SJCRH30 (cell line): ENCODE data around the gene FIP1L1. TPM values are rescaled to one million over a fixed set of nuclear protein-coding genes. Genes with fewer than 3 reads are reported as not detected.

Source experiments
- DNase-seq, 2 experiments: peaks; one replicate each; pipeline ENCODE4 v3.0.0-alpha.2; 2015 to 2020
- H3K27ac ChIP-seq: fragments of 250-450 bp; sonication (Bioruptor Pico); 2 replicates; pipeline ENCODE4 v1.5.1; 2020; ENCODE audit warnings: mild to moderate bottlenecking, moderate library complexity
- H3K27me3 ChIP-seq: fragments of 250-450 bp; sonication (Bioruptor Pico); 2 replicates; pipeline ENCODE4 v1.5.1; 2020; ENCODE audit warnings: mild to moderate bottlenecking, moderate library complexity
- H3K36me3 ChIP-seq: fragments of 250-450 bp; sonication (Bioruptor Pico); 2 replicates; pipeline ENCODE4 v1.5.1; 2020; ENCODE audit warnings: mild to moderate bottlenecking, moderate library complexity
- H3K4me1 ChIP-seq: fragments of 250-450 bp; sonication (Bioruptor Pico); 2 replicates; pipeline ENCODE4 v1.5.1; 2020; ENCODE audit warnings: mild to moderate bottlenecking, moderate library complexity
- H3K4me3 ChIP-seq: fragments of 250-450 bp; sonication (Bioruptor Pico); 2 replicates; pipeline ENCODE4 v1.5.1; 2020; ENCODE audit warnings: mild to moderate bottlenecking, moderate library complexity
- H3K9me3 ChIP-seq: fragments of 250-450 bp; sonication (Bioruptor Pico); replicated peaks from 2 replicates; pipeline ENCODE4 v1.5.1; 2020; ENCODE audit warnings: mild to moderate bottlenecking, moderate library complexity
- total RNA-seq: library from RNA; depleted of rRNA; stranded (reverse); fragments of >200 nt; shearing (Covaris generic); gene quantifications from 2 replicates; pipeline ENCODE4 v1.2.3, GENCODE V29; 2014

Gene FIP1L1
- total RNA-seq, 1 experiment from 2014 or later, result 95.2 TPM

DNA sequence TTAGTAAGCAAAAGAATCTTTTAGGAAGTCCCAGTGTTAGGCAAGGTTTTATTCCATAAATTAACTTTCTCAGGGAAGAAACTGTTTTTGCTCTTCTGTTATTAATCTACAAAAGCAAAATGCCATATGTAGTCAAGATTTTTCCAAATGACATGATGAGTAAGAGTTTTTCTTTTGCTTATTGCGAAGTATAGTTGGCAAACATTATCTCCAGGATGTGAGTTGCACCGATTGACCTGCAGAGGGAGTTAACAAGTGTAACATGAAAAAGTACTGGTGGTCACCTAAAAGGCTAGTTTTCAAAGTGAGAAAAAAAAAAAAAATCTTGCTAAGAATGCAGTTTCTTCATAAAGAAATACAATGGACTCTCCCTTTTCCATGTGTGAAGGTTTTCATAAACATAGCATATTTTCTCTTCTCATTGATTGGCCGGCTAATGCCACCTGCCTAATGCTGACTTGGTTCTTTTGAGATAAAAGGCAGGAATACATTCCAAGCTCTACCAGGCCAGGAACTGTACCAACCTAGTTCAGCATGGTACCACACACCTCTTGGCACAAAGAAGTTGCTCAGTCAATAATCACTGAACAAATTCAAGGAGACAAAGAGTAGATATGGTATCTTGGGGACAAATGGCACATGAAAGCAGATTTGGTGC is 113.7 kb downstream of the FIP1L1 start:
- H3K36me3 ChIP-seq, result no peaks in the 10 kb centered on the region
- peak overlapping the region; percentile 22 for H3K4me3 ChIP-seq
- H3K4me1 ChIP-seq, result peaks cover 12% of the 10 kb centered on the region
- peak; percentile 49 to 73 for DNase-seq
- no peak overlapping the region; the same call in 1 of the 2 replicates for H3K27ac ChIP-seq
- no peaks in the 10 kb centered on the region for H3K27me3 ChIP-seq
- no peaks in the 10 kb centered on the region for H3K9me3 ChIP-seq

- DNase-seq, result no peak
- H3K36me3 ChIP-seq, result no peaks in the 10 kb centered on the region
- H3K27me3 ChIP-seq, result no peaks in the 10 kb centered on the region
- no peak overlapping the region for H3K4me3 ChIP-seq
- H3K4me1 ChIP-seq, result peaks cover 19% of the 10 kb centered on the region
- H3K9me3 ChIP-seq, result no peaks in the 10 kb centered on the region
- no peak overlapping the region for H3K27ac ChIP-seq
These were observed 117.4 kb downstream of the FIP1L1 start for GRCh38 chr4:53494851-53495250.

DNA sequence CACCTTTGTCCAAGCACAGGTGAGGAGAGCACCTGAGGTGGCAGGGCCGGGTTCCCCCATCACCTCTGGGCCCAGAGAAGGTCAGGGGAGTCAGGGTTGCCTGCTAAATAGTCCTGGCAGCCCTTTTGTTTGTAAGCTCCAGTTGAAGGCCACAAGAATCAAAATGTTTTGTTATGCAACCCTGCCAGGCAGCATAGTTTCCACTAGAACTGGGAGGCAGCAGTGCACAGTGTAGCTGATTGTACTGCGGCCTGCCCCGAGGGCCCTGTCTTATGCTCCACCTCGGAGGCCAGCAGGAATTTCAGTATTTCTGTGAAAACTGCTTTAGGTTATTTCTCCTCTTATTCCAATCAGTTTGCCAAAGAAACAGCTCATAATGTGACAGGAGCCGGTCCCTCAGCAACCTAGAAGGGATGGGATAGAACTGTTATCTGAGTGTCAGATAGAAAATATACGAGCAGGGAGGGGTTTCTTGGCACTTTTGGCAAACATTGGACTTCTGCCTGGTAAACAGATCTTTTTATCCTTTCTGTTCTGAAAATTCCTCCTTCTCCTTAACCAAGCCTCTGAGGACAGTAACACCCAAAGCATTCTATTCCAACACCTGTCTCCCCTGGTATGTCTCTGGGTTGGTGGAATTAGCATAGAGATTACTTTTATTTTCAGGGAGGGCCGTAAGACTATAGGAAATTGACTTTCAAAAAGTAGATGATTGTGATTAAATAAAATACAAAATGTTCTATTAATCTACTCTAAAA is 120.2 kb downstream of the FIP1L1 start:
- Histone ChIP-seq H3K27me3 (no peaks in the 10 kb centered on the region), H3K27ac (no peak overlapping the region), H3K4me3 (no peak overlapping the region), H3K4me1 (peaks cover 19% of the 10 kb centered on the region), H3K36me3 (no peaks in the 10 kb centered on the region), H3K9me3 (no peaks in the 10 kb centered on the region)
- DNase-seq, result peak in 1 of 2 experiments; percentile 30

DNA sequence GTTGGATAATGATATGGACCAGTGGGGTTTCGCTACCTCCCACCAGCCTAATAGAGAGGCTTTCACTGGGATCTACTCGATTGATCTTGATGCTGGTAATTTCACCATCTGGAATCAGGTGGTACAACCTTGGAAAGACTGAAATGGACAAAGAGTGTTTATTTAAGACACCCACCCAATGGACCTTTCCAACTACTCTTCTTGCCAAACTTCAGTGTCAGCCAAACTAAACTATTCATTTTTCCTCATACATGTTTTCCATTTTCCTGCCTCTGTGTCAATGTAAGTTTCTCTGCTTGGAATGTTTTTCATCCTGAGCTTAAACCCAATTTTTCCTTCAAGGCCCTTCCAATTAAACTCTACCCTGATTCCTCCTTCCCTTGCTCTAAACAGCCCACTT is 121.3 kb downstream of the FIP1L1 start:
- no peaks in the 10 kb centered on the region for H3K36me3 ChIP-seq
- H3K4me1 ChIP-seq, result peaks cover 19% of the 10 kb centered on the region
- H3K27me3 ChIP-seq, result no peaks in the 10 kb centered on the region
- no peak overlapping the region for H3K27ac ChIP-seq
- no peak overlapping the region for H3K4me3 ChIP-seq
- H3K9me3 ChIP-seq, result no peaks in the 10 kb centered on the region
- DNase-seq, result no peak

GRCh38 chr4:53499791-53500190 is 122.3 kb downstream of the FIP1L1 start:
- H3K27me3 ChIP-seq, result no peaks in the 10 kb centered on the region
- no peaks in the 10 kb centered on the region for H3K36me3 ChIP-seq
- H3K27ac ChIP-seq, result peak overlapping the region; percentile 12
- H3K9me3 ChIP-seq, result no peaks in the 10 kb centered on the region
- H3K4me1 ChIP-seq, result peaks cover 19% of the 10 kb centered on the region
- DNase-seq, result peak; percentile 46 to 86
- H3K4me3 ChIP-seq, result no peak overlapping the region

DNA sequence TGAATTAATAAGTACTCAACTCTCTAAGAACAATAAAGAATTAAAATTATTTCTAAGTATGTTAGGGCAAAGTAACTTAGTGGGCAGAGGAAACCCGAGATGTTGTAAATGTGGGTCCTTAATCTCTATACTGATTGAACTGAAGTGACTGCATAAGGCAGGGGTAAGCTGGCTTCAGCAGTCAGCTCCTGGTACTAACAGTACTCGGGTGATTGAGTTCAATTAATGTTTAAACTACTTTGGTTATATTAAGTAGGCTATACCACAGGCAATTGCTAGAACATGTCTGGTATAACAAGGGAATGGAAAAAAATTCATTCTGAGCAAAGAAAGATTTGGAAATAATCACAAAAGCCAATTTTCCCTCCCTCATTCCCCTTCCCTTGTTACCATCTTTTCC is 123.1 kb downstream of the FIP1L1 start:
- Histone ChIP-seq H3K9me3 (no peaks in the 10 kb centered on the region), H3K4me1 (peaks cover 19% of the 10 kb centered on the region), H3K27me3 (no peaks in the 10 kb centered on the region), H3K36me3 (no peaks in the 10 kb centered on the region), H3K4me3 (no peak overlapping the region), H3K27ac (no peak overlapping the region; the same call in 1 of the 2 replicates)
- DNase-seq, result peak in 1 of 2 experiments; percentile 37

- no peaks in the 10 kb centered on the region for H3K27me3 ChIP-seq
- H3K27ac ChIP-seq, result no peak overlapping the region
- H3K4me1 ChIP-seq, result peaks cover 19% of the 10 kb centered on the region
- H3K9me3 ChIP-seq, result no peaks in the 10 kb centered on the region
- no peak overlapping the region for H3K4me3 ChIP-seq
- no peaks in the 10 kb centered on the region for H3K36me3 ChIP-seq
- DNase-seq, result no peak
These were observed 124.1 kb downstream of the FIP1L1 start for GRCh38 chr4:53501561-53501960.

DNA sequence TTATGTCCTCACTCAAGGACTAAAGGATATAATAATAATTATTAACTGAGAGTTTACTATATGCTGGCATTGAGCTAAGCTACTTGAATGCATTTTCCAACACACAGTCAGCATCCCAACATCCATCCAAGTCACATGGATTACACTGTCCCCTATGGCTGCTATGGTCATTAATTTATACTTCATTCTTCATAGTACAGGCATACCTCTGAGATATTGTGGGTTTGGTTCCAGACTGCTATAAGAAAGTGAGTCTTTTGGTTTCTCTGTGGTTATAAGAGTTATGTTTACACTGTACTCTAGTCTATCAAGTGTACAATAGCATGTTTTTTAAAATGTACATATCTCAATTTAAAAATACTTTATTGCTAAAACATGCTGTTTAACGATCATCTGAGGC is 124.7 kb downstream of the FIP1L1 start:
- peaks cover 19% of the 10 kb centered on the region for H3K4me1 ChIP-seq
- no peak overlapping the region for H3K4me3 ChIP-seq
- H3K27ac ChIP-seq, result no peak overlapping the region
- H3K9me3 ChIP-seq, result no peaks in the 10 kb centered on the region
- no peaks in the 10 kb centered on the region for H3K27me3 ChIP-seq
- H3K36me3 ChIP-seq, result no peaks in the 10 kb centered on the region
- no peak for DNase-seq

DNA sequence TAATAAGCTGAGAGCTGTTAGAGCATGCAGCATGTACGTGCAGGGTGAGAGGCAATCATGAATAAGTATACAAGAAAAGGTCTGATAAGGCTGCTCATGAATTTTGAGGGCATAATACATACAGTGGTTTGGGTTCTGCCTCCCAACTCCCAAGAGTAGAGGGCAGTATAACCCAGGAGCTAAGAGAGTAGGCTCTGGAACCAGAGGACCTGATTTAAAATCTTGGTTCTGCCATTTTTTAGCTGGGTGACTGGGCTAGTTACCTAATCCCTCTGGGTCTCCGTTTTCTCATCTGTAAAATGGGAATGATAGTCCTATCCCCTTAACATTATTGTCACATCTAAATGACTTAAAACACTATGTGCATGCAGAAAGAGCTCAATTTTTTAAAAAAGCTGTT is 128.5 kb downstream of the FIP1L1 start:
- H3K27me3 ChIP-seq, result no peaks in the 10 kb centered on the region
- H3K9me3 ChIP-seq, result no peaks in the 10 kb centered on the region
- H3K4me1 ChIP-seq, result peaks cover 5% of the 10 kb centered on the region
- no peak for DNase-seq
- no peak overlapping the region for H3K4me3 ChIP-seq
- H3K27ac ChIP-seq, result no peak overlapping the region
- H3K36me3 ChIP-seq, result no peaks in the 10 kb centered on the region

DNA sequence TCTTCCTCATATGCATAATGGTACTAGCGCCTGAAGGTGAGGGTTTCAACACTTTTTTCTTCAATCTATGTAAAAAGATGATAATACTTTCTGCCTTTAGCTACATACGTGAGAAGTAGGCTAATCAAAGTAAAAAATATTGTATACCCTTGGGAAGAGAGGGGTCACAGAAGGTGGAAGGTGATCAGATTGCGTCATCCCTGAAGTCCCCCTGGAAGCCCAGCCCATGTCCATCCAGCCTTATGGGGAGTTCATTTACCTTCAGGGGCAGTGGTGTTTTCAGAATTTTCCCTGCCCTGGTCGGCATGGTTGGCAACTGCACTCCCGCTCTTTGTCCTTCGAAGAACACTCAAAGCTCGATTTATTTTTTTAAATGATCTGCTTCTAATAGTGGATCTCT is 129.6 kb downstream of the FIP1L1 start:
- Histone ChIP-seq H3K36me3 (no peaks in the 10 kb centered on the region), H3K27me3 (no peaks in the 10 kb centered on the region), H3K4me1 (peaks cover 9% of the 10 kb centered on the region; the same call in 1 of the 2 replicates), H3K27ac (peak overlapping the region; percentile 88), H3K4me3 (peak overlapping the region; percentile 54), H3K9me3 (no peaks in the 10 kb centered on the region)
- DNase-seq, result no peak

GRCh38 chr4:53507671-53508286 is 130.3 kb downstream of the FIP1L1 start:
- DNase-seq, result peak; percentile 83 to 85
- Histone ChIP-seq H3K4me3 (peak overlapping the region; percentile 54), H3K36me3 (no peaks in the 10 kb centered on the region), H3K27me3 (no peaks in the 10 kb centered on the region), H3K27ac (peak overlapping the region; percentile 88), H3K4me1 (peaks cover 9% of the 10 kb centered on the region; the same call in 1 of the 2 replicates), H3K9me3 (no peaks in the 10 kb centered on the region)

DNA sequence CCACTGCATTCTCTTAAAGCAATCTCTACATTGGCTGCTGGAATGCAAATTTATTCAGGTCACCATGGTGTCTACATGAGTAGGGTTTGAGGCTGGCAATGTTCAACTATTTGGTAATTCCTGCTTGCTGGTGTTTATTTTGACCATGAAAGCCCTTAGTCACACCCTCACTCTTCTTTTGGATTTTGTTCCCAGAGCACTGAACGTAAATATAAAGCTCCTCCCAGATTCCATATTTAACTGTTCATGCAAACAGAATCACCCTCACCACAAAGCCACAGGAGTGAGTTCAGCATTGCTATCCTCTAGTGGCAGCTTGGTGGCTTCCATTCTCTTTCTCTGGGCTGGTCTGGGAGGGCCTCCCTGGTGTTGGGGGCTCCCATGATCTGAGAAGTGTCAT is 131.0 kb downstream of the FIP1L1 start:
- H3K4me1 ChIP-seq, result peaks cover 9% of the 10 kb centered on the region; the same call in 1 of the 2 replicates
- no peaks in the 10 kb centered on the region for H3K36me3 ChIP-seq
- no peaks in the 10 kb centered on the region for H3K9me3 ChIP-seq
- H3K27me3 ChIP-seq, result no peaks in the 10 kb centered on the region
- peak; percentile 26 to 55 for DNase-seq
- peak overlapping the region; percentile 88 for H3K27ac ChIP-seq
- H3K4me3 ChIP-seq, result peak overlapping the region; percentile 54

DNA sequence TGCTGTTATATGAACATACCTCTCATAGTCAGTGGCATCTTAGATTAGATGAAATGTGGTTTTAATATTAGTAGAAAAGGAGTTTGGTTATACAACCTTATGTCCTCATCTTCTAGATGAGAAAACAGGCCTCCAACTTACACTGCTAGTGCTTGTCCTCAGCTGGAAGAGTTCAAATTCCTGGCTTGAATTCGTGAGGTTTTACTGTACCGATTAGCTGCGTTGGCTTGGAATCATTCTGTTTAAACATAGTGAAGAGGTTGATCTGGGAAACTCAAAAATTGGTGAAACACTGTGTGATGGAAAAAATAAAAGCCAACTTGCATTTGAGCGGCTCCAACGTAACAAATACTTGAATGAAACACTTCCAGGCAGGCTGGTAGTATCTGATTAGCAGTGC is 132.9 kb downstream of the FIP1L1 start:
- H3K27ac ChIP-seq, result no peak overlapping the region
- no peaks in the 10 kb centered on the region for H3K9me3 ChIP-seq
- no peak for DNase-seq

More for the DNA sequence above, 132.9 kb downstream of the FIP1L1 start:
- Histone ChIP-seq H3K27me3 (no peaks in the 10 kb centered on the region), H3K36me3 (no peaks in the 10 kb centered on the region), H3K4me1 (peaks cover 9% of the 10 kb centered on the region; the same call in 1 of the 2 replicates), H3K4me3 (no peak overlapping the region)
